22Rv1 (cell line): ENCODE measurements around the gene SLC35F1.

Experiments used
- H3K27ac ChIP-seq: fragments of 450-650 bp; 2 replicates; pipeline ENCODE4 v1.5.1; 2017
- ZFX ChIP-seq: fragments of 450-650 bp; IDR thresholded peaks from 2 replicates; pipeline ENCODE4 v1.6.1; 2017; ENCODE audit warnings: antibody characterized with exemption, borderline replicate concordance
- TF ChIP-seq, protein P1 (sequence below): fragments of 450-650 bp; IDR thresholded peaks from 2 replicates; pipeline ENCODE4 v1.5.1; 2017; ENCODE audit warnings: mild to moderate bottlenecking

SLC35F1 gene

DNA sequence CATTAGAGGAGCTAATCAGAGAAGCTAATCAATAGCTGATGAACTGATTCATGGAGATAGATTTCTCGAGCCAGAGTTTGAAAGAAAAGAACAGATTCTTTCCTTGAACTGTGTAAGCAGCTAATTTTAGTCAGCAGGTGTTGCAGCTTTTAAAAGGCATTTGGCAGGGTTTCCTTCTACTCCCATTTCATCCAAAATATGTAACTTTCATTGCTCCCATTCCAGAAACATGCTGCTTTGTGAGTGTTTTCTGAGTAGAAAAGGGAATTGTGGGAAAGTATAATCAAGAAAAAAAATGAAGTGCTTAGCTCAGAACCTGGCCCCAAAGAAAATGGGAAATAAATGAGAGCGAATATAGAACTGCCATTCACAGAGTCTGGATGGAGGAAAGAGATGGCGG, 20.8 kb downstream of the SLC35F1 start:
- no peak overlapping the region for H3K27ac ChIP-seq
- no peak for TF ChIP-seq ZFX
- TF ChIP-seq, protein P1, sequence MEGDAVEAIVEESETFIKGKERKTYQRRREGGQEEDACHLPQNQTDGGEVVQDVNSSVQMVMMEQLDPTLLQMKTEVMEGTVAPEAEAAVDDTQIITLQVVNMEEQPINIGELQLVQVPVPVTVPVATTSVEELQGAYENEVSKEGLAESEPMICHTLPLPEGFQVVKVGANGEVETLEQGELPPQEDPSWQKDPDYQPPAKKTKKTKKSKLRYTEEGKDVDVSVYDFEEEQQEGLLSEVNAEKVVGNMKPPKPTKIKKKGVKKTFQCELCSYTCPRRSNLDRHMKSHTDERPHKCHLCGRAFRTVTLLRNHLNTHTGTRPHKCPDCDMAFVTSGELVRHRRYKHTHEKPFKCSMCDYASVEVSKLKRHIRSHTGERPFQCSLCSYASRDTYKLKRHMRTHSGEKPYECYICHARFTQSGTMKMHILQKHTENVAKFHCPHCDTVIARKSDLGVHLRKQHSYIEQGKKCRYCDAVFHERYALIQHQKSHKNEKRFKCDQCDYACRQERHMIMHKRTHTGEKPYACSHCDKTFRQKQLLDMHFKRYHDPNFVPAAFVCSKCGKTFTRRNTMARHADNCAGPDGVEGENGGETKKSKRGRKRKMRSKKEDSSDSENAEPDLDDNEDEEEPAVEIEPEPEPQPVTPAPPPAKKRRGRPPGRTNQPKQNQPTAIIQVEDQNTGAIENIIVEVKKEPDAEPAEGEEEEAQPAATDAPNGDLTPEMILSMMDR: no peak

DNA sequence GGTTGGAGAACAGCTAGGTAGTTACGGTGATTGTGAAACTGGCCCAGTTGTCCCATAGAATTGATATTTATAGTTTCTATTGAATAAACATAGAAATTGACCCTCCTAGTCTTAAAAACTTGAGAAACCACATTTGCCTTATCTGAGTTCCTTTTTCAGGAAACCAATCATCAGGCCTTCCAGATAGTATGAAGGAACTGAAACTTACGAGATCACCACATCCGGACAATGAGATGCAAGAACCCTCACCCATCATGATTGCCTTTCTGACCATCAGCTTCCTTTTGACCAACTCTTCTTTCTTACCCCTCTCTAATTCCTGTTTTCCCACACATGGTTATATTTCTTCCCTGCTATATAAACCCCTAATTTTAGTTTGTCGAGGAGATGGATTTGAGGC, 21.8 kb downstream of the SLC35F1 start:
- no peak for TF ChIP-seq ZFX
- TF ChIP-seq, protein P1: no peak
- no peak overlapping the region for H3K27ac ChIP-seq

DNA sequence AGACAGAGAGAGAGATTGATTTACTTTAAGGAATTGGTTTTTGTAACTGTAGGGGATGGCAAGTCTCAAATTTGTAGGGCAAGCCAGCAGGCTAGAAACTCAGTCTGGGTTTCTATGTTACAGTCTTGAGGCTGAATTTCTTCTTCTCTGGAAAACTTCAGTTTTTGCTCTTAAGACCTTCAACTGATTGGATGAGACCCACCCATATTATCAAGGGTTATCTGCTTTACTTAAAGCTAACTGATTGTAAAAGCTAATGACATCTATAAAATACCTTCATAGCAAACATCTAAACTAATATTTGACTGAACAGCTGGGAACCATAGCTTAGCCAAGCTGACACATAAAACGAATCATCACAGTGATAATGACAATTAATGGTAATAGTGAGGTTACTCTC, 22.4 kb downstream of the SLC35F1 start:
- no peak overlapping the region for H3K27ac ChIP-seq

DNA sequence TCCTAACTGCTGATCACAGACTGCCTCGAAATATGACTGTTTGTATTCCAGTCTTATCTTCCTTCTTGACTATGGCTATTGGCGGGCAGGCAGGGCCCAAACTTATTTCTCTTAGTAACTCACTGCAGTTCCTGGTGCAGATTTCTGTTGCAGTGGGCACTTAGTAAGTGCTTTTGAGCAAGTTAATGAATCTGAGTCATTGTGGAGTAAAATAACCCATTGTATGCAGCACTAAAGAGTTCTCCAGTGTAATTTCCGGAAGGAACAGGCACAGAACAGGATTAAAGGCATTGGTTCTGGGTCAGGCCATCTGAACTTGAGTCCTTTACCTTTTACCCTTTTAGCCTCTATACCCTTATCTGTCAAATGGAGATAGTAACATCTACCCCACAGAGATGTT, 23.6 kb downstream of the SLC35F1 start:
- H3K27ac ChIP-seq: no peak overlapping the region
- TF ChIP-seq, protein P1: no peak
- no peak for TF ChIP-seq ZFX

More for the DNA sequence above, 22.4 kb downstream of the SLC35F1 start:
- TF ChIP-seq ZFX: no peak
- TF ChIP-seq, protein P1: no peak

DNA sequence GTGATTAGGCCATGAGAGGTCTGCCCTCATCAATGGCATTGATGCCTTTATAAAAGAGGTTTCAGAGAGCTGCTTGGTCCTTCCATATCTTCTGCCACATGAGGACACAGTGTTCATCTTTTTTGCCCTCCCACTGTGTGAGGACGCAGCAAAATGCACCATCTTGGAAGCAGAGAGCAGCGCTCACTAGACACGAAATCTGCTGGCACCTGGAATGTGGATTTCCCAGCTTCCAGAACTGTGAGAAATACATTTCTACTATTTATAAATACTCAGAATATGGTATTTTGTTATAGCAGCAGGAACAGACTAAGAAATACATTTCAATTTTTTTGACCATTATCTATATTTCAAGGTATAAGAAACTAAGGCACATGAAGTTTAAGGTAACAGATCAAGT, 24.9 kb downstream of the SLC35F1 start:
- TF ChIP-seq ZFX: no peak
- TF ChIP-seq, protein P1: no peak
- no peak overlapping the region for H3K27ac ChIP-seq

DNA sequence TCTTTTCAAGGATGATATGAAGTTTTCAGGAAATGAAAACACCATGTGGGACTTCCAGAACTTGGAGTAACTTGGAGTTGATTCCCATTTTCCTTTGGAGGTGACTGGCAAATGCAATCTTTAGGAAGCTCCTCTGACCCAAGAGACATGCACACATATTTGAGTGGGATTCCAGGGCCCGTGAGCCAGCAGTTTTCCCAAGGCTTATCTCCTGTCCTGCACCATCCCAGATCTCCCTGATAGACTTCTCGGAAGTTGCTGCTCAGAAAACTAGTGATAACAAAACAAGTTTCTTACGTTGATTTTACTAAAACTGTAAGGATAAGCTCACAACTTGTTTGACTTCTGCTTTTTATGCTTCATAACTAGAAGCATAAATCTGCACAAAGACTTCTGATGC, 25.6 kb downstream of the SLC35F1 start:
- no peak overlapping the region for H3K27ac ChIP-seq
- TF ChIP-seq ZFX: no peak
- TF ChIP-seq, protein P1: no peak

DNA sequence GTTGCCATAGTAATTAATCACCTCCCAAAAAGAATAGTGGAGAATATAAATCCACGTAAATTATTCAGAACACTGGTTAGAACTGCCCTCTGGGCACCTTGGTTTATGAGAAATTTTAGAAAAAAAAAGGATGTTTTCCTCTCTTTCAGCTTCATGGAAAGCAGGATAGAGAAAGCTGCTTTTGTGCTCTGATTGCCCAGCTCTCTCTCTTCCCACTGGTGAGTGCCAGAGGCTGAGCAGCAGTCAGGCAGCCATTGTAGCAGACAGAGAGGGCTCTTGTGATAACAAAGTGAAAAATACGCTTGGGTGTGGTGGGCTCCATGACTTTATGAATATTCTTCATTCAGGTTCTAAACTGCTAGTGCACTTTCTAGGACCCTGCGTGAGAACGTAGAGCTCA, 26.4 kb downstream of the SLC35F1 start:
- H3K27ac ChIP-seq: no peak overlapping the region
- TF ChIP-seq, protein P1: no peak
